ENCODE measurements around the gene CRHR1.

DNA sequence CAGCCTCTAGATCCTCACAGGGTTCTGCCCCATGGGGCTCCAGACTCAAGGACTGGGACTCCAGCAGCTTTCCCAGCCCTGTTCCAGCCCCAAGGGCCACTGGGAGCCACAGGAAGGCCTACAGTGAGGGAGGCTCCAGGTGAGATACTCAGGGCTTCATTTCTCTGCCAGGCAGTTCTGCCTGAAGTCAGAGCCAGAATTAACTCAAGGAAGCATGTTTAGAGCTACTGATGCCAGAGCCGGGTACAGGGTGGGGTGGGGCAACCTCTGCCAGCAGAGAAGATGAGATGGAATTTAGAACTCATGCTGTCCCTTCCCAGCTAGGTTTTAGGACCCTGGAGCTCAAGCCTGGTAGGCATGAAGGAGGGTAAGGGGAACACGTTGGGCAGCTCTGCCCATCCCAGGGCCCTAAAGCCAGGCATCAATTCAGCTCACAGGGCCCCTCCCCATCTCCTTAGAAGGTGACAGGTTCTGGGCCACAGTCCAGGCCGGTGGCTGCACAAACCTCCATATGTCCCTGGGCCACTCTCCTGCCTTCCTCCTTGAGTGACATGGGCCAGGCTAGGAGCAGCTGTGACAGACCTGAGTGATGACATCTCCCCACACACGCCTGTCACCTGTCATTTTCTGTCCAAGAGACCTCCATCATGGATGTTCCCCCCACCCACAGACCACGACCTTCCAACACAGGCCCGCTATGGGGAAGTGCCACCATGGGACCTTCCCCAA lies 36.1 kb downstream of the CRHR1 start:
- TF ChIP-seq, protein P1, sequence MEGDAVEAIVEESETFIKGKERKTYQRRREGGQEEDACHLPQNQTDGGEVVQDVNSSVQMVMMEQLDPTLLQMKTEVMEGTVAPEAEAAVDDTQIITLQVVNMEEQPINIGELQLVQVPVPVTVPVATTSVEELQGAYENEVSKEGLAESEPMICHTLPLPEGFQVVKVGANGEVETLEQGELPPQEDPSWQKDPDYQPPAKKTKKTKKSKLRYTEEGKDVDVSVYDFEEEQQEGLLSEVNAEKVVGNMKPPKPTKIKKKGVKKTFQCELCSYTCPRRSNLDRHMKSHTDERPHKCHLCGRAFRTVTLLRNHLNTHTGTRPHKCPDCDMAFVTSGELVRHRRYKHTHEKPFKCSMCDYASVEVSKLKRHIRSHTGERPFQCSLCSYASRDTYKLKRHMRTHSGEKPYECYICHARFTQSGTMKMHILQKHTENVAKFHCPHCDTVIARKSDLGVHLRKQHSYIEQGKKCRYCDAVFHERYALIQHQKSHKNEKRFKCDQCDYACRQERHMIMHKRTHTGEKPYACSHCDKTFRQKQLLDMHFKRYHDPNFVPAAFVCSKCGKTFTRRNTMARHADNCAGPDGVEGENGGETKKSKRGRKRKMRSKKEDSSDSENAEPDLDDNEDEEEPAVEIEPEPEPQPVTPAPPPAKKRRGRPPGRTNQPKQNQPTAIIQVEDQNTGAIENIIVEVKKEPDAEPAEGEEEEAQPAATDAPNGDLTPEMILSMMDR (conservative IDR thresholded peaks at IDR 0.05 in 1 of 2, IDR thresholded peaks at IDR 0.05 in 1 of 2; ENCODE audit: extremely low read depth in 1 of 2, insufficient read depth in 1 of 2, low read depth in 1 of 2, low read length in 2 of 2): no peak
- TF ChIP-seq EZH2 (IDR thresholded peaks at IDR 0.05; ENCODE audit: borderline replicate concordance, low read length): no peak

Data from mammary epithelial cell (primary cell).